HL-60 (cell line): ENCODE measurements around the gene TMTC4.
A peak's percentile ranks its signal among the peaks of the same experiment; 100 is the strongest.

Experiments used
- DNase-seq, 2 experiments: peaks; one replicate each; pipeline ENCODE4 v3.0.0-alpha.2; 2010 to 2020; ENCODE audit warnings: low read depth in 1 of 2, low spot score in 1 of 2
- H3K27ac ChIP-seq: fragments of 250-450 bp; sonication (Bioruptor Pico); replicated peaks from 2 replicates; pipeline ENCODE4 v1.5.1; 2020; ENCODE audit warnings: mild to moderate bottlenecking, moderate library complexity
- H3K27me3 ChIP-seq: fragments of 250-450 bp; sonication (Bioruptor Pico); 2 replicates; pipeline ENCODE4 v1.5.1; 2021; ENCODE audit warnings: mild to moderate bottlenecking, moderate library complexity; ENCODE audit not compliant: insufficient read depth, poor library complexity, severe bottlenecking
- H3K4me3 ChIP-seq: replicated peaks from 2 replicates; pipeline ENCODE4 v1.5.1; 2011; ENCODE audit warnings: mild to moderate bottlenecking, control low read depth, low read length; ENCODE audit not compliant: insufficient read depth
- CTCF ChIP-seq: IDR thresholded peaks from one replicate; pipeline ENCODE4 v1.5.1; 2011; ENCODE audit warnings: low read length, control low read depth, inconsistent platforms; ENCODE audit not compliant: insufficient read depth
- GABPA ChIP-seq: IDR thresholded peaks from 2 replicates; pipeline ENCODE4 v1.6.1; 2012; ENCODE audit warnings: low read depth
- POLR2AphosphoS5 ChIP-seq: IDR thresholded peaks from 2 replicates; pipeline ENCODE4 v1.6.1; 2012; ENCODE audit warnings: low read depth
- SPI1 ChIP-seq: IDR thresholded peaks from 2 replicates; pipeline ENCODE4 v1.6.1; 2012; ENCODE audit warnings: low read depth, mild to moderate bottlenecking, borderline replicate concordance
- TF ChIP-seq, protein P1 (sequence below): IDR thresholded peaks from 2 replicates; pipeline ENCODE4 v1.6.1; 2012; ENCODE audit warnings: low read depth; ENCODE audit not compliant: insufficient replicate concordance

Gene TMTC4

GRCh38 chr13:100600915-100601314 lies 73.7 kb downstream of the TMTC4 start:
- TF ChIP-seq, protein P1, sequence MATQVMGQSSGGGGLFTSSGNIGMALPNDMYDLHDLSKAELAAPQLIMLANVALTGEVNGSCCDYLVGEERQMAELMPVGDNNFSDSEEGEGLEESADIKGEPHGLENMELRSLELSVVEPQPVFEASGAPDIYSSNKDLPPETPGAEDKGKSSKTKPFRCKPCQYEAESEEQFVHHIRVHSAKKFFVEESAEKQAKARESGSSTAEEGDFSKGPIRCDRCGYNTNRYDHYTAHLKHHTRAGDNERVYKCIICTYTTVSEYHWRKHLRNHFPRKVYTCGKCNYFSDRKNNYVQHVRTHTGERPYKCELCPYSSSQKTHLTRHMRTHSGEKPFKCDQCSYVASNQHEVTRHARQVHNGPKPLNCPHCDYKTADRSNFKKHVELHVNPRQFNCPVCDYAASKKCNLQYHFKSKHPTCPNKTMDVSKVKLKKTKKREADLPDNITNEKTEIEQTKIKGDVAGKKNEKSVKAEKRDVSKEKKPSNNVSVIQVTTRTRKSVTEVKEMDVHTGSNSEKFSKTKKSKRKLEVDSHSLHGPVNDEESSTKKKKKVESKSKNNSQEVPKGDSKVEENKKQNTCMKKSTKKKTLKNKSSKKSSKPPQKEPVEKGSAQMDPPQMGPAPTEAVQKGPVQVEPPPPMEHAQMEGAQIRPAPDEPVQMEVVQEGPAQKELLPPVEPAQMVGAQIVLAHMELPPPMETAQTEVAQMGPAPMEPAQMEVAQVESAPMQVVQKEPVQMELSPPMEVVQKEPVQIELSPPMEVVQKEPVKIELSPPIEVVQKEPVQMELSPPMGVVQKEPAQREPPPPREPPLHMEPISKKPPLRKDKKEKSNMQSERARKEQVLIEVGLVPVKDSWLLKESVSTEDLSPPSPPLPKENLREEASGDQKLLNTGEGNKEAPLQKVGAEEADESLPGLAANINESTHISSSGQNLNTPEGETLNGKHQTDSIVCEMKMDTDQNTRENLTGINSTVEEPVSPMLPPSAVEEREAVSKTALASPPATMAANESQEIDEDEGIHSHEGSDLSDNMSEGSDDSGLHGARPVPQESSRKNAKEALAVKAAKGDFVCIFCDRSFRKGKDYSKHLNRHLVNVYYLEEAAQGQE, result no peak
- TF ChIP-seq SPI1, result no peak
- TF ChIP-seq CTCF, result no peak
- no peak for TF ChIP-seq POLR2AphosphoS5
- TF ChIP-seq GABPA, result no peak
- Histone ChIP-seq H3K27ac (peak overlapping the region; percentile 61), H3K4me3 (no peak overlapping the region), H3K27me3 (no peaks in the 10 kb centered on the region)
- no peak for DNase-seq

GRCh38 chr13:100600461-100600860 lies 74.1 kb downstream of the TMTC4 start:
- Histone ChIP-seq H3K27me3 (no peaks in the 10 kb centered on the region), H3K27ac (peak overlapping the region; percentile 61), H3K4me3 (no peak overlapping the region)
- TF ChIP-seq SPI1, result peak; percentile 26; the same call in 1 of the 2 replicates
- TF ChIP-seq POLR2AphosphoS5, result no peak; the same call in 1 of the 2 replicates
- DNase-seq, result peak in 1 of 2 experiments; percentile 92

- TF ChIP-seq CTCF, result no peak
- TF ChIP-seq POLR2AphosphoS5, result no peak
- no peak for TF ChIP-seq GABPA
- TF ChIP-seq SPI1, result no peak
- TF ChIP-seq, protein P1, result no peak
- no peaks in the 10 kb centered on the region for H3K27me3 ChIP-seq
- no peak overlapping the region for H3K27ac ChIP-seq
- DNase-seq, result no peak
- H3K4me3 ChIP-seq, result no peak overlapping the region
Observed at GRCh38 chr13:100597253-100597652, 77.3 kb downstream of the TMTC4 start.

- Histone ChIP-seq H3K4me3 (no peak overlapping the region), H3K27me3 (no peaks in the 10 kb centered on the region), H3K27ac (no peak overlapping the region)
- DNase-seq, result no peak
- TF ChIP-seq GABPA, result no peak
- no peak for TF ChIP-seq SPI1
- TF ChIP-seq, protein P1, result no peak
- TF ChIP-seq CTCF, result no peak
- no peak for TF ChIP-seq POLR2AphosphoS5
Observed at GRCh38 chr13:100596516-100596915, 78.1 kb downstream of the TMTC4 start.
